ENCODE results near the gene ZFP69B. TPM values are rescaled to one million over a fixed set of nuclear protein-coding genes. Genes with fewer than 3 reads are reported as not detected.

ZFP69B gene
- total RNA-seq, 2 donors from 2014 or later: 7.4 to 7.9 TPM

GRCh38 chr1:40507973-40508372 lies 57.7 kb downstream of the ZFP69B start:
- H3K4me3 Mint-ChIP-seq: peak overlapping the region; percentile 81 to 93
- peaks cover 19% of the 10 kb centered on the region for H3K4me1 Mint-ChIP-seq (ENCODE audit: low read depth)
- peak overlapping the region; percentile 83 for H3K27ac Mint-ChIP-seq
- peaks cover 11 to 17% of the 10 kb centered on the region in 2 donors for H3K9me3 Mint-ChIP-seq
- H3K27me3 Mint-ChIP-seq (ENCODE audit: low read depth): no peaks in the 10 kb centered on the region
- H3K36me3 Mint-ChIP-seq (ENCODE audit: insufficient read depth in 2 of 2): peaks cover 26 to 55% of the 10 kb centered on the region in 2 donors
- DNase-seq (no peak), ATAC-seq (replicated peaks in 1 of 2) (no peak)

GRCh38 chr1:40508375-40509341 lies 58.4 kb downstream of the ZFP69B start, which contains the start of gene EXO5:
TSS of gene EXO5 (plus strand) at chr1:40508767. CDS start at chr1:40514545, 5,778 bp downstream.
- peaks cover 19% of the 10 kb centered on the region for H3K4me1 Mint-ChIP-seq (ENCODE audit: low read depth)
- H3K36me3 Mint-ChIP-seq (ENCODE audit: insufficient read depth in 2 of 2): peaks cover 24 to 55% of the 10 kb centered on the region in 2 donors
- peak; percentile 98 for ATAC-seq (replicated peaks in 1 of 2)
- no peaks in the 10 kb centered on the region for H3K27me3 Mint-ChIP-seq (ENCODE audit: low read depth)
- peak within 1 kb of the TSS; percentile 81 to 93 for H3K4me3 Mint-ChIP-seq
- peak; percentile 88 to 90 for DNase-seq
- peaks cover 11 to 17% of the 10 kb centered on the region in 2 donors for H3K9me3 Mint-ChIP-seq
- peak within 1 kb of the TSS; percentile 83 for H3K27ac Mint-ChIP-seq

Other genes with a start within 250 kb of the ZFP69B start
- 1 to 10 TPM in 1 of 2 donors, under 1 TPM in 1; 0.82 to 1.2 TPM for gene TMCO2, start 202.5 kb upstream of the ZFP69B start, total RNA-seq
- gene ZMPSTE24, start 192.2 kb upstream of the ZFP69B start, total RNA-seq: 10 to 100 TPM; 32.7 to 36.8 TPM
- 10 to 100 TPM; 27.4 to 36.3 TPM for gene COL9A2, start 133.2 kb upstream of the ZFP69B start, total RNA-seq
- 100 to 1,000 TPM; 487 to 586 TPM for gene SMAP2, start 76.7 kb upstream of the ZFP69B start, total RNA-seq
- 1 to 10 TPM; 4.0 to 8.4 TPM for gene ZFP69, start 26.8 kb downstream of the ZFP69B start, total RNA-seq
- gene EXO5, start 58.3 kb downstream of the ZFP69B start, total RNA-seq: 10 to 100 TPM; 13.6 to 17.5 TPM
- gene ZNF684, start 81.2 kb downstream of the ZFP69B start, total RNA-seq: 1 to 10 TPM; 6.3 to 7.1 TPM
- 1 to 10 TPM; 8.8 to 9.3 TPM for gene RIMS3, start 215.2 kb downstream of the ZFP69B start, total RNA-seq
- 10 to 100 TPM; 64.0 to 74.3 TPM for gene NFYC, start 241.2 kb downstream of the ZFP69B start, total RNA-seq